K562 (cell line): Measurements from ENCODE around the gene ZEB2. TPM values are rescaled to one million over a fixed set of nuclear protein-coding genes. Genes with fewer than 3 reads are reported as not detected.

Experiments
- CXXC5 ChIP-seq: fragments of 250-450 bp; sonication (Bioruptor Pico); IDR thresholded peaks from 2 replicates; pipeline ENCODE4 v1.8.0; 2022; ENCODE audit warnings: inconsistent platforms, mild to moderate bottlenecking, moderate library complexity
- EGR1 ChIP-seq: fragments of 450-650 bp; conservative IDR thresholded peaks from 2 replicates; pipeline ENCODE4 v1.6.1; 2017; ENCODE audit warnings: mild to moderate bottlenecking
- HNRNPLL ChIP-seq: fragments of 200-400 bp; formaldehyde crosslinking; IDR thresholded peaks from 2 replicates; pipeline ENCODE4 v1.6.1; 2017; ENCODE audit warnings: low read length, low read depth, mild to moderate bottlenecking; ENCODE audit not compliant: poor library complexity, severe bottlenecking
- JUND ChIP-seq, 2 experiments: IDR thresholded peaks; 2 replicates in 1 of 2; 3 replicates in 1 of 2; pipeline ENCODE4 v1.6.1; 2011; ENCODE audit warnings: borderline replicate concordance in 2 of 2, low read depth in 2 of 2, low read length in 2 of 2, improper control_type of control experiment in 1 of 2, missing biosample characterization in 1 of 2, missing genetic modification characterization in 1 of 2, missing genetic modification reagents in 1 of 2
- KLF13 ChIP-seq: fragments of 450-650 bp; IDR thresholded peaks from 2 replicates; pipeline ENCODE4 v1.6.1; 2016; ENCODE audit warnings: missing genetic modification characterization, low read depth, mild to moderate bottlenecking, missing compliant biosample characterization, moderate library complexity, borderline replicate concordance
- RREB1 ChIP-seq: fragments of 250-450 bp; sonication (Bioruptor Pico); IDR thresholded peaks from 2 replicates; pipeline ENCODE4 v1.4.0; 2020
- SUPT5H ChIP-seq: fragments of 450-650 bp; IDR thresholded peaks from 2 replicates; pipeline ENCODE4 v1.6.1; 2016
- UBTF ChIP-seq, 2 experiments: IDR thresholded peaks; 2 replicates each; pipeline ENCODE4 v1.6.1; 2012; ENCODE audit warnings: improper control_type of control experiment in 2 of 2, low read depth in 2 of 2, low read length in 2 of 2, borderline replicate concordance in 1 of 2
- ZNF277 ChIP-seq: fragments of 250-450 bp; sonication (Bioruptor Pico); IDR thresholded peaks from 2 replicates; pipeline ENCODE4 v1.8.0; 2022; ENCODE audit warnings: inconsistent platforms, mild to moderate bottlenecking, moderate library complexity, borderline replicate concordance
- polyA plus RNA-seq, 8 experiments: library from polyadenylated mRNA; depleted of rRNA in 4 of 8; stranded (reverse) in 5 of 8; unstranded in 3 of 8; fragments of >200 nt; fragmentation: Nextera tagmentation in 2 of 8; fragmentation: Illumina TruSeq in 1 of 8; extraction: Ambion mirVana in 2 of 8; extraction: Trizol in 1 of 8; gene quantifications; 2 replicates each; pipeline versions ENCODE4 v1.2.1 to v1.2.3, GENCODE V29; 2011 to 2014; ENCODE audit warnings: inconsistent platforms in 1 of 8, missing spikeins in 1 of 8
- total RNA-seq, 7 experiments: library from RNA; depleted of rRNA in 6 of 7; stranded (reverse); fragments of >200 nt in 6 of 7; fragmentation: Illumina TruSeq in 2 of 7; extraction: Trizol in 2 of 7; gene quantifications; 2 replicates each; pipeline versions ENCODE4 v1.2.1 to v1.2.3, GENCODE V29; 2011 to 2021; ENCODE audit warnings: low replicate concordance in 1 of 7
- TF ChIP-seq, protein P1 (sequence below): sonication (generic); formaldehyde crosslinking; IDR thresholded peaks from 2 replicates; pipeline ENCODE4 v1.8.0; 2022; ENCODE audit warnings: mild to moderate bottlenecking, missing genetic modification reagents

Gene ZEB2
- total and polyA plus RNA-seq, 9 of the 15 experiments (the other 6 are each of a cell fraction or from before 2014, with no cell fraction given): 15.1 to 113 (median 72.3) TPM

DNA sequence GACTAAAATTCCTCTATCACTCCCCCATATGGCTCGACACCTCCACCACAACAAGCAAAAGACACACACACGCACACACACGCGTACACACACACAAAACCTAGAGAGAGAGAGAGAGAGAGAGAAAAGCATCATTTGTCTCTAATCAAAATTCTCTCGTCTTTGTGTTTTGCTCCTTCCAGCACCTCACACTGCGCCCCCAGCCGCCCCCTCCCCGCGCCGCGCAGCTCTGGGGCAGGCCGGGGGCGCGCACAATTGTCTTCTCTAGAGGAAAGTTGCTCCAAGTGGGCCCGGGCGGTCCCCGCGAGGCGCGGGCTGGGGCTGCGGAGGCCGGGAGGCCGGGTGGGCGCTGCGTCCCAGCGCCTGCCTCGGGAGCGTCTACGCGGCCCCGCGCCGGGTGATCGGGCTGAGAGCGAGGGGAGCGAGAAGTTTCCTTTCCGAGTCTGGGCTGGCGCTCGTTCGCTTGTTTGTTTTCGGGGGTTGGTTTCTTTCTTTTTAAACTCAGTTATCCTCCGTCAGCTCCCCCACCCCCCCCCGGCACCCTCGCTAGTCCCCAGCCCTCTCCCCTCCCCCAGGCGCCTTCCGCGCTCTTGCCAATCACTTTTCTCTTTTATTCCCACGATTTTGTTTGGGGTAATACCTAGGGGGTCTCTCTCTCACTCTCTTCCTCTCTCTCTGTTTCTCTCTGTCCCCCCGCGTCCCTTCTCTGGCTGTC lies 4.1 kb downstream of the ZEB2 start (continued):
- TF ChIP-seq, protein P1, sequence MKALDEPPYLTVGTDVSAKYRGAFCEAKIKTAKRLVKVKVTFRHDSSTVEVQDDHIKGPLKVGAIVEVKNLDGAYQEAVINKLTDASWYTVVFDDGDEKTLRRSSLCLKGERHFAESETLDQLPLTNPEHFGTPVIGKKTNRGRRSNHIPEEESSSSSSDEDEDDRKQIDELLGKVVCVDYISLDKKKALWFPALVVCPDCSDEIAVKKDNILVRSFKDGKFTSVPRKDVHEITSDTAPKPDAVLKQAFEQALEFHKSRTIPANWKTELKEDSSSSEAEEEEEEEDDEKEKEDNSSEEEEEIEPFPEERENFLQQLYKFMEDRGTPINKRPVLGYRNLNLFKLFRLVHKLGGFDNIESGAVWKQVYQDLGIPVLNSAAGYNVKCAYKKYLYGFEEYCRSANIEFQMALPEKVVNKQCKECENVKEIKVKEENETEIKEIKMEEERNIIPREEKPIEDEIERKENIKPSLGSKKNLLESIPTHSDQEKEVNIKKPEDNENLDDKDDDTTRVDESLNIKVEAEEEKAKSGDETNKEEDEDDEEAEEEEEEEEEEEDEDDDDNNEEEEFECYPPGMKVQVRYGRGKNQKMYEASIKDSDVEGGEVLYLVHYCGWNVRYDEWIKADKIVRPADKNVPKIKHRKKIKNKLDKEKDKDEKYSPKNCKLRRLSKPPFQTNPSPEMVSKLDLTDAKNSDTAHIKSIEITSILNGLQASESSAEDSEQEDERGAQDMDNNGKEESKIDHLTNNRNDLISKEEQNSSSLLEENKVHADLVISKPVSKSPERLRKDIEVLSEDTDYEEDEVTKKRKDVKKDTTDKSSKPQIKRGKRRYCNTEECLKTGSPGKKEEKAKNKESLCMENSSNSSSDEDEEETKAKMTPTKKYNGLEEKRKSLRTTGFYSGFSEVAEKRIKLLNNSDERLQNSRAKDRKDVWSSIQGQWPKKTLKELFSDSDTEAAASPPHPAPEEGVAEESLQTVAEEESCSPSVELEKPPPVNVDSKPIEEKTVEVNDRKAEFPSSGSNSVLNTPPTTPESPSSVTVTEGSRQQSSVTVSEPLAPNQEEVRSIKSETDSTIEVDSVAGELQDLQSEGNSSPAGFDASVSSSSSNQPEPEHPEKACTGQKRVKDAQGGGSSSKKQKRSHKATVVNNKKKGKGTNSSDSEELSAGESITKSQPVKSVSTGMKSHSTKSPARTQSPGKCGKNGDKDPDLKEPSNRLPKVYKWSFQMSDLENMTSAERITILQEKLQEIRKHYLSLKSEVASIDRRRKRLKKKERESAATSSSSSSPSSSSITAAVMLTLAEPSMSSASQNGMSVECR (CRISPR knock-in tag): no peak
- TF ChIP-seq CXXC5 (CRISPR knock-in tag) (peak; percentile 53; the same call in 1 of the 2 replicates), SUPT5H (peak; percentile 44; the same call in 1 of the 2 replicates), ZNF277 (CRISPR knock-in tag) (no peak), HNRNPLL (no peak), EGR1 (peak; percentile 41; the same call in 1 of the 2 replicates), UBTF (IDR thresholded peaks at IDR 0.05; ENCODE audit: borderline replicate concordance in 1 of 2, low read depth in 2 of 2, low read length in 2 of 2) (peak; percentile 26 to 74; a peak in 1 of 4 replicates), JUND (IDR thresholded peaks at IDR 0.05; ENCODE audit: borderline replicate concordance, low read depth, low read length) (0 out of 2 replicates have a peak, but pooled peaks have one; percentile 1), JUND (tag; IDR thresholded peaks at IDR 0.05; ENCODE audit: borderline replicate concordance, low read depth, low read length) (no peak), KLF13 (tag) (0 out of 2 replicates have a peak, but pooled peaks have one; percentile 28), RREB1 (CRISPR knock-in tag) (0 out of 2 replicates have a peak, but pooled peaks have one; percentile 40)
